ENCODE data around the gene CRAT. TPM values are rescaled to one million over a fixed set of nuclear protein-coding genes. Genes with fewer than 3 reads are reported as not detected.

The CRAT gene
- 10 to 100 TPM; 18.5 to 34.3 (median 26.0) TPM for total RNA-seq

DNA sequence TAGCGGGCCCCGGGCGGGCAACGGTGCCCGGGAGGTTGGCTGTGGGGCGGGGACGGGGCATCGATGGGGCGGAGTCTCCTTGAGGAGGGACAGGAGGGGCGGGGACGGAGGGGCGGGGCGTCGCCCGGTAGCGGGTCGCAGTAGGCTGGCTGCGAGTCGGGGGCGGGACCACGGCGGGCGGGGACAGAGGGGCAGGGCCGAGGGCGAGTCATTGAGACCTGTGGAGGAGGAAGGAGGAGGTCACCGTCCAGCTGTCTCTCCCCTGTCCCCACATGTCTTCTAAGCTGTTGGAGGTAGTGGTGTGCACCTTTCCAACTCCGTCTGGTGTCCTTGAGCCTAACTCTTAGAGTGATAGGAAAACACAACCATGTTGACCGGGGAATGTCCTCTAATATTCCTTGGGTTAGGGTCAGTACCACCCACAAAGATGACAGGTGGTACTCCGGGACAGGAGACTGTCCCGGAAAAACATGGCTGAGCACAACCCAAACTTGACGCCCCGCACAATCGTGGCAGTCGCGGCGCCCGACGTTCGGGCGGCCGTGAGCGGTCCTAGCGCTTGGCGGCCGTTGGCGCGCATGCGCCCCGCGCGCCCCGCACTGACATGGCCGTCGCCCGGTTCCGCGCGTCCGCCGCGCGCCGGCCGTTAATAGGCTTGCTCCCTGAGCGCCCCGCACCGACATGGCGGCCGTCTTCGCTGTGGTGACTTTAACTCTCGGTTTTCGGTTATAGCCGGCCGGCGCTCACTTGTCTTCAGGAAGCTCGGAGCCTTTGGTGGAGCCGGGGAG lies at the start of gene CRAT, which contains the start of gene PTPA:
Gene CRAT, minus strand, starts transcription at position 54 of the 788 bp plus-strand sequence. CDS start 284 bp downstream, outside the sequence.
Gene PTPA, plus strand, starts transcription at position 676 of the 788 bp plus-strand sequence. CDS start 186 bp downstream, outside the sequence.
- TF ChIP-seq EP300 (IDR thresholded peaks at IDR 0.05) (no peak), POLR2AphosphoS5 (IDR thresholded peaks at IDR 0.05) (peak; percentile 88 to 94), POLR2A (IDR thresholded peaks at IDR 0.05) (peak in 3 of 4 donors; percentile 82 to 95 (median 92))
- TF ChIP-seq, protein P1, sequence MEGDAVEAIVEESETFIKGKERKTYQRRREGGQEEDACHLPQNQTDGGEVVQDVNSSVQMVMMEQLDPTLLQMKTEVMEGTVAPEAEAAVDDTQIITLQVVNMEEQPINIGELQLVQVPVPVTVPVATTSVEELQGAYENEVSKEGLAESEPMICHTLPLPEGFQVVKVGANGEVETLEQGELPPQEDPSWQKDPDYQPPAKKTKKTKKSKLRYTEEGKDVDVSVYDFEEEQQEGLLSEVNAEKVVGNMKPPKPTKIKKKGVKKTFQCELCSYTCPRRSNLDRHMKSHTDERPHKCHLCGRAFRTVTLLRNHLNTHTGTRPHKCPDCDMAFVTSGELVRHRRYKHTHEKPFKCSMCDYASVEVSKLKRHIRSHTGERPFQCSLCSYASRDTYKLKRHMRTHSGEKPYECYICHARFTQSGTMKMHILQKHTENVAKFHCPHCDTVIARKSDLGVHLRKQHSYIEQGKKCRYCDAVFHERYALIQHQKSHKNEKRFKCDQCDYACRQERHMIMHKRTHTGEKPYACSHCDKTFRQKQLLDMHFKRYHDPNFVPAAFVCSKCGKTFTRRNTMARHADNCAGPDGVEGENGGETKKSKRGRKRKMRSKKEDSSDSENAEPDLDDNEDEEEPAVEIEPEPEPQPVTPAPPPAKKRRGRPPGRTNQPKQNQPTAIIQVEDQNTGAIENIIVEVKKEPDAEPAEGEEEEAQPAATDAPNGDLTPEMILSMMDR (IDR thresholded peaks at IDR 0.05): peak in 2 of 6 experiments; percentile 32 to 38
- WGBS, 2 donors: 0 to 1% methylated on average over 17 to 56 of the region's 77 CpGs
- ATAC-seq (ENCODE audit: low FRiP score in 2 of 2): peak; percentile 95

DNA sequence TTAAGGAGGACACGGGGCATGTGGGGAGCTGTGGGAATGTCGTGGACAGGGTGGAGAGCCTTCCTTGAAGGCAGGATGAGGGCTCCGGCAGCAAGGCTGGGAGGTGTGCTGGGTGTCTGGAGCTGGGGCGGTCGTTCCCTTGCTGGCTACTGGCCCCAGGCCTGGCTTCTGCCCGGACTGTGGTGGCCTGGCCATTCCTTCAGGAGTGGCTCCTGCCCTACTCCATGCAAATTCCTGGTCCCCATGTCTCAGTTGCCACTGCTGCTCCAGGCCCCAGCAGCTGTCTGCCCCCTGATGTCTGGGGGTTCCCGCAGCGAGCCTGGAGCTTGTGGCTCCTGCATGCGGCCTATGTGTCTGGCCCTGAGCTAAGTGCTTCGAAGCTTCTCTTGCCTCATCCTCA lies 45.6 kb upstream of the CRAT start:
- TF ChIP-seq POLR2AphosphoS5 (IDR thresholded peaks at IDR 0.05): no peak
- TF ChIP-seq EP300 (IDR thresholded peaks at IDR 0.05): no peak
- TF ChIP-seq, protein P1 (IDR thresholded peaks at IDR 0.05): no peak
- TF ChIP-seq POLR2A (IDR thresholded peaks at IDR 0.05): no peak
- Histone ChIP-seq H3K9me3 (no peaks in the 10 kb centered on the region), H3K4me1 (no peaks in the 10 kb centered on the region), H3K27me3 (no peaks in the 10 kb centered on the region), H3K27ac (no peak overlapping the region), H3K36me3 (peaks cover 0 to 37% (median 8%) of the 10 kb centered on the region in 4 donors), H3K4me3 (no peak overlapping the region)
- ATAC-seq (ENCODE audit: low FRiP score in 2 of 2) (peak in 1 of 2 donors; percentile 42), DNase-seq (peak in 1 of 2 donors; percentile 58)
- WGBS, 2 donors: 83 to 87% methylated on average over 4 to 7 of the region's 10 CpGs

More for the DNA sequence above, at the start of gene CRAT, which contains the start of gene PTPA:
- Histone ChIP-seq H3K27ac (peak within 1 kb of the TSS; percentile 82 to 95 (median 94)), H3K36me3 (peaks cover 0 to 18% (median 9%) of the 10 kb centered on the region in 4 donors), H3K4me1 (peaks cover 20 to 44% (median 32%) of the 10 kb centered on the region in 4 donors), H3K9me3 (no peaks in the 10 kb centered on the region), H3K27me3 (no peaks in the 10 kb centered on the region), H3K4me3 (peak within 1 kb of the TSS; percentile 65 to 97 (median 96))
- DNase-seq: peak; percentile 98 to 100

DNA sequence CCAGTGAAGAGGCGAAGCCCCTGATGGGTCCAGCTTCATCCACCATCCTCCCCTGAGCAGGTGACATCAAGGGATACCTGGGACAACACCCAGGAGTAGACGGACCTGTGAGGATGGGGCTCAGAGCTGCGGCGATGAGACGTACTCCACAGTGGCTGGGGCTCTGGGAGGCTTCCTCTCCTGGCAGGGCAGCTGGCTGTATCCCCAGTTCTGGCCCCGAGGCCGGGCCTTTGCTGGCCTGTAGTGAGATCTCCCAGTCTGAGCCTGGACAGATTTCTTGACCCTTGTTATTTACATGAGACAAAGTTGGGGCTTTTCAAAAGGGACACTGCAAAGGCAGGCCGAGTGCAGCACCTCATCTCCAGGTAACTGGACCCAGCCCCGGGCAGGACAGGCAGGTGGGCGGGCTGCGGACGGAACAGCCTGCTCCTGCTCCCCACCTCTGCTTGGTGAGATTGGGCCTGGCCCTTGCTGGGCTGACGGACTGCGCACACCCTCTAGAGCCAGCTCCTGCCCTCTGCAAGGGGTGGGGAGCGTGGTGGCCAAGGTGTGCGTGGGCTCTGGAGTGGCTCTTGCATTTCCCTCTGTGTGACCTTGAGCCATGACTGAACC lies 44.4 kb upstream of the CRAT start:
- WGBS, 2 donors: 95 to 98% methylated on average over 7 to 16 of the region's 16 CpGs
- DNase-seq (peak in 1 of 2 donors; percentile 57), ATAC-seq (ENCODE audit: low FRiP score in 2 of 2) (no peak)
- no peak for TF ChIP-seq POLR2A (IDR thresholded peaks at IDR 0.05)
- TF ChIP-seq EP300 (IDR thresholded peaks at IDR 0.05): no peak
- TF ChIP-seq POLR2AphosphoS5 (IDR thresholded peaks at IDR 0.05): no peak
- TF ChIP-seq, protein P1 (IDR thresholded peaks at IDR 0.05): no peak
- Histone ChIP-seq H3K27ac (no peak overlapping the region), H3K27me3 (no peaks in the 10 kb centered on the region), H3K36me3 (peaks cover 0 to 41% (median 10%) of the 10 kb centered on the region in 4 donors), H3K4me1 (no peaks in the 10 kb centered on the region), H3K4me3 (no peak overlapping the region), H3K9me3 (no peaks in the 10 kb centered on the region)

DNA sequence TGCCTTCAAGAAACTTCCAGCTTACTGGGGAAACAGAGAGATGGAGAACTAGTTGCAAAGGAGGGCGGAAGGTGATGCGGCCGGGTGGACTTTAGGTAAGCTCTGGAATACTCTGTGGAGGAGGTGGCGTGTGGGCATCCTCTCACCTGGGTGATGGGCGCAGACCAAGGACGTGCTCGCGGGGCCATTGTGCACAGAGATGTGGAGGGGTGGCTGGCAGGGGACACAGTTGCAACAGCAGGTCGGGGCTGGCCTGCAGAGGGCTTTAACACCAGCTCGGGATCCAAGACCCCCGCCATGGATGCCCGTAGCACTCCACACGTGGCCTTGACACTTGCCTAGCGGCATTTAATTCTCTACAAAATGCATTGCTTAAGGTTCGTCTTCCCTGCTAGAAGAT lies 40.9 kb upstream of the CRAT start:
- ATAC-seq (ENCODE audit: low FRiP score in 2 of 2): no peak
- TF ChIP-seq EP300 (IDR thresholded peaks at IDR 0.05): no peak
- TF ChIP-seq POLR2AphosphoS5 (IDR thresholded peaks at IDR 0.05): no peak
- TF ChIP-seq, protein P1 (IDR thresholded peaks at IDR 0.05): no peak
- no peak for TF ChIP-seq POLR2A (IDR thresholded peaks at IDR 0.05)
- DNase-seq: peak in 1 of 2 donors; percentile 52
- Histone ChIP-seq H3K4me1 (peaks cover 9 to 17% (median 9%) of the 10 kb centered on the region in 4 donors), H3K4me3 (no peak overlapping the region), H3K27ac (no peak overlapping the region), H3K36me3 (peaks cover 0 to 57% (median 24%) of the 10 kb centered on the region in 4 donors), H3K9me3 (no peaks in the 10 kb centered on the region), H3K27me3 (no peaks in the 10 kb centered on the region)
- 92 to 96% methylated on average over 15 of the region's 15 CpGs for WGBS, 2 donors
